Activated CD8-positive, alpha-beta T cell treated with anti-CD3 and anti-CD28 coated beads, Interleukin-2, amount 10 ng/mL, durations not matched to agents 7 days and 5 days (primary cell): Measurements from ENCODE around the gene DYNLT3. TPM values are rescaled to one million over a fixed set of nuclear protein-coding genes. Genes with fewer than 3 reads are reported as not detected.
A peak's percentile ranks its signal among the peaks of the same experiment; 100 is the strongest.

Experiments
- ATAC-seq: fragments of 150-1000 bp; cut with Tn5 transposase; one replicate; pipeline ENCODE4 v1.10.0; 2021; ENCODE audit warnings: moderate library complexity
- CTCF ChIA-PET: fragments of 350-600 bp; sonication (Branson Sonifier 250); formaldehyde crosslinking; loops from one replicate; lab custom pipeline; 2021; ENCODE audit warnings: antibody characterized with exemption; lab: Charles Lee
- POLR2A ChIA-PET: fragments of 350-600 bp; sonication (Branson Sonifier 250); formaldehyde crosslinking; loops from one replicate; lab custom pipeline; 2021; ENCODE audit warnings: antibody characterized with exemption; lab: Charles Lee
- DNase-seq: peaks from one replicate; pipeline ENCODE4 v3.0.0-alpha.2; 2020
- H3K27ac Mint-ChIP-seq: one replicate; pipeline ENCODE4 v1.8.0; 2021; ENCODE audit warnings: mild to moderate bottlenecking, mixed read lengths
- H3K27me3 Mint-ChIP-seq: one replicate; pipeline ENCODE4 v1.8.0; 2021; ENCODE audit warnings: low read depth, mixed read lengths
- H3K36me3 Mint-ChIP-seq: one replicate; pipeline ENCODE4 v1.8.0; 2021; ENCODE audit warnings: low read depth, mixed read lengths
- H3K4me1 Mint-ChIP-seq: one replicate; pipeline ENCODE4 v1.8.0; 2021; ENCODE audit warnings: low read depth, mixed read lengths
- H3K4me3 Mint-ChIP-seq: one replicate; pipeline ENCODE4 v1.8.0; 2021; ENCODE audit warnings: mild to moderate bottlenecking, mixed read lengths
- H3K9me3 Mint-ChIP-seq: one replicate; pipeline ENCODE4 v1.8.0; 2022; ENCODE audit warnings: mixed read lengths; ENCODE audit not compliant: insufficient read depth
- total RNA-seq, 2 experiments: library from RNA; stranded (reverse); gene quantifications; one replicate each; pipeline ENCODE4 v1.2.3, GENCODE V29; 2021

DYNLT3 gene
- total RNA-seq = 10 to 100 TPM; 15.8 to 16.1 TPM

- POLR2A ChIA-PET = no interaction called here
- Mint-ChIP-seq H3K4me1 (peaks cover 29% of the 10 kb centered on the region), H3K36me3 (peaks cover 4% of the 10 kb centered on the region), H3K9me3 (no peaks in the 10 kb centered on the region), H3K27ac (peak within 1 kb of the TSS; percentile 84), H3K27me3 (no peaks in the 10 kb centered on the region), H3K4me3 (peak within 1 kb of the TSS; percentile 77)
- peak; percentile 84 for DNase-seq
- peak; percentile 99 for ATAC-seq
- CTCF ChIA-PET = interaction anchor here (1.4 kb wide), 1 partner anchor 101 kb away, joined by 7 read pairs; no protein-coding TSS in a partner anchor
Observed at GRCh38 chrX:37846934-37847732, at the start of gene DYNLT3. DYNLT3 (minus strand) TSS chrX:37847571; CDS start chrX:37847510, 61 bp downstream.

- no peak for DNase-seq
- H3K4me1 Mint-ChIP-seq = no peaks in the 10 kb centered on the region
- H3K9me3 Mint-ChIP-seq = no peaks in the 10 kb centered on the region
- no peaks in the 10 kb centered on the region for H3K27me3 Mint-ChIP-seq
- CTCF ChIA-PET = no interaction called here
- ATAC-seq = no peak
- POLR2A ChIA-PET = no interaction called here
- H3K27ac Mint-ChIP-seq = no peak overlapping the region
- H3K4me3 Mint-ChIP-seq = no peak overlapping the region
- H3K36me3 Mint-ChIP-seq = no peaks in the 10 kb centered on the region
Observed at GRCh38 chrX:37896511-37896890, 49.1 kb upstream of the DYNLT3 start.

GRCh38 chrX:37895795-37896510 is 48.6 kb upstream of the DYNLT3 start:
- H3K36me3 Mint-ChIP-seq = no peaks in the 10 kb centered on the region
- ChIA-PET CTCF (no interaction called here), POLR2A (no interaction called here)
- no peaks in the 10 kb centered on the region for H3K9me3 Mint-ChIP-seq
- DNase-seq = no peak
- no peaks in the 10 kb centered on the region for H3K27me3 Mint-ChIP-seq
- H3K27ac Mint-ChIP-seq = no peak overlapping the region
- no peak for ATAC-seq
- H3K4me3 Mint-ChIP-seq = no peak overlapping the region
- H3K4me1 Mint-ChIP-seq = no peaks in the 10 kb centered on the region

GRCh38 chrX:37894725-37895124 is 47.4 kb upstream of the DYNLT3 start:
- DNase-seq (no peak), ATAC-seq (no peak)
- Mint-ChIP-seq H3K27ac (no peak overlapping the region), H3K9me3 (no peaks in the 10 kb centered on the region), H3K4me3 (no peak overlapping the region), H3K27me3 (no peaks in the 10 kb centered on the region), H3K4me1 (no peaks in the 10 kb centered on the region), H3K36me3 (no peaks in the 10 kb centered on the region)
- ChIA-PET CTCF (no interaction called here), POLR2A (no interaction called here)

GRCh38 chrX:37888010-37888409 is 40.6 kb upstream of the DYNLT3 start:
- H3K27ac Mint-ChIP-seq = no peak overlapping the region
- ATAC-seq = no peak
- no peak for DNase-seq
- no peaks in the 10 kb centered on the region for H3K27me3 Mint-ChIP-seq
- ChIA-PET POLR2A (no interaction called here), CTCF (no interaction called here)
- H3K4me3 Mint-ChIP-seq = no peak overlapping the region
- H3K9me3 Mint-ChIP-seq = no peaks in the 10 kb centered on the region
- no peaks in the 10 kb centered on the region for H3K36me3 Mint-ChIP-seq
- no peaks in the 10 kb centered on the region for H3K4me1 Mint-ChIP-seq

- H3K9me3 Mint-ChIP-seq = no peaks in the 10 kb centered on the region
Observed at GRCh38 chrX:37887347-37887746, 40.0 kb upstream of the DYNLT3 start.

GRCh38 chrX:37883196-37883595 is 35.8 kb upstream of the DYNLT3 start:
- H3K4me3 Mint-ChIP-seq = no peak overlapping the region
- DNase-seq = no peak
- ATAC-seq = no peak
- H3K27me3 Mint-ChIP-seq = peaks cover 6% of the 10 kb centered on the region
- no peaks in the 10 kb centered on the region for H3K9me3 Mint-ChIP-seq
- POLR2A ChIA-PET = no interaction called here
- no peaks in the 10 kb centered on the region for H3K36me3 Mint-ChIP-seq
- no peak overlapping the region for H3K27ac Mint-ChIP-seq
- no peaks in the 10 kb centered on the region for H3K4me1 Mint-ChIP-seq
- CTCF ChIA-PET = no interaction called here

More at GRCh38 chrX:37887347-37887746, 40.0 kb upstream of the DYNLT3 start:
- Mint-ChIP-seq H3K36me3 (no peaks in the 10 kb centered on the region), H3K4me3 (no peak overlapping the region), H3K4me1 (no peaks in the 10 kb centered on the region), H3K27me3 (no peaks in the 10 kb centered on the region), H3K27ac (no peak overlapping the region)
- ChIA-PET POLR2A (no interaction called here), CTCF (interaction anchor here (1.0 kb wide), 1 partner anchor 289 kb away, joined by 3 read pairs; no protein-coding TSS in a partner anchor)
- ATAC-seq = no peak
- DNase-seq = no peak

- Mint-ChIP-seq H3K27me3 (peaks cover 6% of the 10 kb centered on the region), H3K4me3 (no peak overlapping the region), H3K9me3 (no peaks in the 10 kb centered on the region), H3K27ac (no peak overlapping the region), H3K4me1 (no peaks in the 10 kb centered on the region), H3K36me3 (no peaks in the 10 kb centered on the region)
- ATAC-seq (no peak), DNase-seq (no peak)
- ChIA-PET CTCF (no interaction called here), POLR2A (no interaction called here)
Observed at GRCh38 chrX:37879692-37880091, 32.3 kb upstream of the DYNLT3 start.

- ChIA-PET CTCF (no interaction called here), POLR2A (no interaction called here)
- Mint-ChIP-seq H3K27ac (no peak overlapping the region), H3K4me1 (no peaks in the 10 kb centered on the region), H3K36me3 (no peaks in the 10 kb centered on the region), H3K4me3 (no peak overlapping the region), H3K27me3 (peaks cover 14% of the 10 kb centered on the region), H3K9me3 (no peaks in the 10 kb centered on the region)
- ATAC-seq (no peak), DNase-seq (no peak)
Observed at GRCh38 chrX:37876716-37877115, 29.3 kb upstream of the DYNLT3 start.

GRCh38 chrX:37875675-37876074 is 28.3 kb upstream of the DYNLT3 start:
- no peaks in the 10 kb centered on the region for H3K9me3 Mint-ChIP-seq
- H3K4me1 Mint-ChIP-seq = no peaks in the 10 kb centered on the region
- ChIA-PET POLR2A (interaction anchor here (0.6 kb wide), 1 partner anchor 199 kb away, joined by 5 read pairs; no protein-coding TSS in a partner anchor), CTCF (no interaction called here)
- H3K4me3 Mint-ChIP-seq = no peak overlapping the region
- no peak overlapping the region for H3K27ac Mint-ChIP-seq
- DNase-seq = no peak
- no peaks in the 10 kb centered on the region for H3K36me3 Mint-ChIP-seq
- no peak for ATAC-seq
- peaks cover 17% of the 10 kb centered on the region for H3K27me3 Mint-ChIP-seq

GRCh38 chrX:37873220-37873619 is 25.8 kb upstream of the DYNLT3 start:
- no peak for DNase-seq
- ChIA-PET POLR2A (no interaction called here), CTCF (no interaction called here)
- peaks cover 2% of the 10 kb centered on the region for H3K36me3 Mint-ChIP-seq
- H3K4me3 Mint-ChIP-seq = no peak overlapping the region
- H3K27ac Mint-ChIP-seq = no peak overlapping the region
- H3K4me1 Mint-ChIP-seq = no peaks in the 10 kb centered on the region
- peaks cover 10% of the 10 kb centered on the region for H3K27me3 Mint-ChIP-seq
- no peaks in the 10 kb centered on the region for H3K9me3 Mint-ChIP-seq
- ATAC-seq = no peak

GRCh38 chrX:37872303-37872655 is 24.9 kb upstream of the DYNLT3 start:
- no peak for ATAC-seq

More at GRCh38 chrX:37872303-37872655, 24.9 kb upstream of the DYNLT3 start:
- H3K9me3 Mint-ChIP-seq = peaks cover 5% of the 10 kb centered on the region
- ChIA-PET POLR2A (no interaction called here), CTCF (no interaction called here)
- peaks cover 7% of the 10 kb centered on the region for H3K4me1 Mint-ChIP-seq
- no peak overlapping the region for H3K4me3 Mint-ChIP-seq
- H3K27ac Mint-ChIP-seq = no peak overlapping the region
- peaks cover 10% of the 10 kb centered on the region for H3K27me3 Mint-ChIP-seq
- peaks cover 9% of the 10 kb centered on the region for H3K36me3 Mint-ChIP-seq
- no peak for DNase-seq
